PC-9 (cell line): ENCODE measurements around the gene C10orf120. TPM values are rescaled to one million over a fixed set of nuclear protein-coding genes. Genes with fewer than 3 reads are reported as not detected.

ENCODE experiments used
- BruUV-seq: library from RNA; stranded (reverse); fragments of 400-500 nt; replicated peaks from 2 replicates; lab custom pipeline; 2021; lab: Mats Ljungman, UMichigan
- CTCF ChIA-PET: fragments of 300-600 bp; sonication (Branson Sonifier 250); formaldehyde crosslinking; loops from one replicate; lab custom pipeline; 2022; ENCODE audit warnings: antibody characterized with exemption; lab: Charles Lee
- POLR2A ChIA-PET: fragments of 300-600 bp; sonication (Branson Sonifier 250); formaldehyde crosslinking; loops from one replicate; lab custom pipeline; 2022; ENCODE audit warnings: antibody characterized with exemption; ENCODE audit not compliant: unreplicated experiment; lab: Charles Lee
- DNase-seq, 2 experiments: peaks; one replicate each; pipeline versions ENCODE4 v3.0.0 to v3.0.0-alpha.2; 2015 to 2022; ENCODE audit warnings: mixed read lengths in 1 of 2
- H2AFZ ChIP-seq: fragments of 200-600 bp; sonication (generic); 2 replicates; pipeline ENCODE4 v1.8.1; 2017; ENCODE audit warnings: antibody characterized with exemption
- H3F3A ChIP-seq: fragments of 200-600 bp; sonication (generic); 2 replicates; pipeline ENCODE4 v1.8.1; 2017; ENCODE audit warnings: antibody characterized with exemption, mild to moderate bottlenecking, low read depth; ENCODE audit not compliant: insufficient read depth
- H3K27ac ChIP-seq: fragments of 200-600 bp; sonication (generic); 2 replicates; pipeline ENCODE4 v1.6.1; 2016; ENCODE audit warnings: mixed run types
- H3K27me3 ChIP-seq: fragments of 200-600 bp; sonication (generic); 2 replicates; pipeline ENCODE4 v1.6.1; 2016; ENCODE audit warnings: low read depth, mixed run types; ENCODE audit not compliant: insufficient read depth
- H3K36me3 ChIP-seq: fragments of 200-600 bp; sonication (generic); 2 replicates; pipeline ENCODE4 v1.6.1; 2016; ENCODE audit warnings: low read depth, mixed run types
- H3K4me1 ChIP-seq: fragments of 200-600 bp; sonication (generic); replicated peaks from 2 replicates; pipeline ENCODE4 v1.6.1; 2016; ENCODE audit warnings: mixed run types; ENCODE audit not compliant: insufficient read depth
- H3K4me2 ChIP-seq: fragments of 200-600 bp; sonication (generic); 2 replicates; pipeline ENCODE4 v1.6.1; 2017; ENCODE audit warnings: mixed run types
- H3K4me3 ChIP-seq: fragments of 200-600 bp; sonication (generic); 2 replicates; pipeline ENCODE4 v1.6.1; 2016; ENCODE audit warnings: mixed run types
- H3K79me2 ChIP-seq: fragments of 200-600 bp; sonication (generic); 2 replicates; pipeline ENCODE4 v1.6.1; 2017; ENCODE audit warnings: low read depth, mixed run types
- H3K9me2 ChIP-seq: fragments of 200-600 bp; sonication (generic); 2 replicates; pipeline ENCODE4 v1.8.1; 2017; ENCODE audit warnings: mild to moderate bottlenecking; ENCODE audit not compliant: insufficient read depth
- H3K9me3 ChIP-seq: fragments of 200-600 bp; sonication (generic); 2 replicates; pipeline ENCODE4 v1.8.1; 2016; ENCODE audit warnings: low read depth; ENCODE audit not compliant: insufficient read depth
- H4K20me1 ChIP-seq: fragments of 200-600 bp; sonication (generic); 2 replicates; pipeline ENCODE4 v1.8.1; 2017; ENCODE audit not compliant: insufficient read depth
- EZH2 ChIP-seq: fragments of 200-600 bp; sonication (generic); IDR thresholded peaks from 2 replicates; pipeline ENCODE4 v1.8.0; 2017; ENCODE audit warnings: antibody characterized with exemption, low read depth
- intact Hi-C: fragments of 100-400 bp; cut with micrococcal nuclease; formaldehyde crosslinking; loops from one replicate; pipeline ENCODE4 v1.10.0; 2022; ENCODE audit not compliant: unreplicated experiment
- total RNA-seq: library from RNA; stranded (reverse); gene quantifications from 2 replicates; pipeline ENCODE4 v1.2.3, GENCODE V29; 2021
- TF ChIP-seq, protein P1 (sequence below): fragments of 200-600 bp; sonication (generic); conservative IDR thresholded peaks from 2 replicates; pipeline ENCODE4 v1.6.1; 2017; ENCODE audit warnings: mixed run types, antibody characterized with exemption, mild to moderate bottlenecking, moderate library complexity

The C10orf120 gene
- total RNA-seq, 1 experiment from 2014 or later, result not detected

DNA sequence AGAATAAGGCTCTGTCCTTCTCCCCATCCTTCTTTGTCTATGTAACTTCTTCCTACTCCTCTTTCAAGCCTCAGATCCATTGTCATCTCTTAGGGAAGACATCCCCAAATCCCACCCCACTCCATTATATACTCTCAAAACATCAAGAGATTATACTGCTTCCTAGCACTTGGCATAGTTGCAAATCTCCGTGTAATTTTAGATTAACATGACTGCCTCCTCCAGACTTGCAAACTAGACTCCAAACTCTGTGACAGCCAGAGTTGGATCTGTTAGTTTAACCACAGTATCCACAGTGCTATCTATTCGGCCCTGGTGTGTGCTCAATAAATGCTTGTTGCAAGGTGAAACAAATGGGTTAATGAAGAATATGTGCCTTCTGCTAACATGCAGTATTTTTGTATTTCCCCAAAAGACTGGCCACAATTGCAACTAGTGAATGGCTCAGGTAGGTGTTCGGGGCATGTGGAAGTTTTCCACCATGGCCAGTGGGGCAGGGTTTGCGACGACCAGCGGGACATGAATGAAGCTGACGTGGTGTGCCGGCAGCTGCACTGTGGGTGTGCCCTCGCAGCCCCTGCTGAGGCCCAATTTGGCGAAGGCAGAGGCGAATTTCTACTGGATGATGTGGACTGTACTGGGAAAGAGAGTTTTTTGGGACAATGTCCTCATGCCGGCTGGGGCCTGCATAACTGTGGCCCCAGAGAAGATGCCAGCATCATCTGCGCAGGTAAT, 34.5 kb upstream of the C10orf120 start:
- H4K20me1 ChIP-seq, result no peaks in the 10 kb centered on the region
- TF ChIP-seq, protein P1, sequence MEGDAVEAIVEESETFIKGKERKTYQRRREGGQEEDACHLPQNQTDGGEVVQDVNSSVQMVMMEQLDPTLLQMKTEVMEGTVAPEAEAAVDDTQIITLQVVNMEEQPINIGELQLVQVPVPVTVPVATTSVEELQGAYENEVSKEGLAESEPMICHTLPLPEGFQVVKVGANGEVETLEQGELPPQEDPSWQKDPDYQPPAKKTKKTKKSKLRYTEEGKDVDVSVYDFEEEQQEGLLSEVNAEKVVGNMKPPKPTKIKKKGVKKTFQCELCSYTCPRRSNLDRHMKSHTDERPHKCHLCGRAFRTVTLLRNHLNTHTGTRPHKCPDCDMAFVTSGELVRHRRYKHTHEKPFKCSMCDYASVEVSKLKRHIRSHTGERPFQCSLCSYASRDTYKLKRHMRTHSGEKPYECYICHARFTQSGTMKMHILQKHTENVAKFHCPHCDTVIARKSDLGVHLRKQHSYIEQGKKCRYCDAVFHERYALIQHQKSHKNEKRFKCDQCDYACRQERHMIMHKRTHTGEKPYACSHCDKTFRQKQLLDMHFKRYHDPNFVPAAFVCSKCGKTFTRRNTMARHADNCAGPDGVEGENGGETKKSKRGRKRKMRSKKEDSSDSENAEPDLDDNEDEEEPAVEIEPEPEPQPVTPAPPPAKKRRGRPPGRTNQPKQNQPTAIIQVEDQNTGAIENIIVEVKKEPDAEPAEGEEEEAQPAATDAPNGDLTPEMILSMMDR, result no peak
- TF ChIP-seq EZH2, result no peak
- no peaks in the 10 kb centered on the region for H3K79me2 ChIP-seq
- no peaks in the 10 kb centered on the region for H3K4me1 ChIP-seq
- no peak for DNase-seq
- no peaks in the 10 kb centered on the region for H3K9me3 ChIP-seq
- peaks cover 29% of the 10 kb centered on the region for H3K27me3 ChIP-seq
- H3F3A ChIP-seq, result no peaks in the 10 kb centered on the region
- no peaks in the 10 kb centered on the region for H3K36me3 ChIP-seq
- no peaks in the 10 kb centered on the region for H3K9me2 ChIP-seq
- no peak overlapping the region for H3K4me3 ChIP-seq
- H3K27ac ChIP-seq, result no peak overlapping the region
- intact Hi-C loops, result no loop called here
- POLR2A ChIA-PET, result no interaction called here
- H3K4me2 ChIP-seq, result no peak overlapping the region
- BruUV-seq, result no TSS peak
- CTCF ChIA-PET, result no interaction called here
- no peak overlapping the region for H2AFZ ChIP-seq

DNA sequence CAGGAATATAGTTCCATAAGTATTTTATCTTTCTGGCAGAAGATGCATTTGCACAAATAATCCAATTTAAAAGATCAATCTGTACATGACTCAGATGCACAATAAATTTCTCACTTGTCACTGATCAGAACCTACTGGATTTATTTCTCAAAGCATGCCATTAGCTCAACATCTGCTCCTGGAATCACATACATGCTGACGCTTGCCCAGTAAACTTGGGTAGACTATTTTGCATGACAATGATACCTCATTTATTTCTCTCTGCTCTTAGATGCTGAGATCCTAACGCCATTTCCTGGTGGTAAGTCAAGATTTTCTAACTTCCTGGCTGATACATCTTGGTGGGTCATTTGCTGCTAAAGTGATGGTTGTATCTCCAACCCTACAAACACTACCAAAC, 33.8 kb upstream of the C10orf120 start:
- no peaks in the 10 kb centered on the region for H3K4me1 ChIP-seq
- H3K9me2 ChIP-seq, result no peaks in the 10 kb centered on the region
- ChIA-PET CTCF (no interaction called here), POLR2A (no interaction called here)
- H3F3A ChIP-seq, result no peaks in the 10 kb centered on the region
- DNase-seq, result no peak
- H3K79me2 ChIP-seq, result no peaks in the 10 kb centered on the region
- no peak overlapping the region for H3K27ac ChIP-seq
- no peaks in the 10 kb centered on the region for H4K20me1 ChIP-seq
- no peak overlapping the region for H3K4me3 ChIP-seq
- TF ChIP-seq EZH2, result no peak
- TF ChIP-seq, protein P1, result no peak
- no peaks in the 10 kb centered on the region for H3K9me3 ChIP-seq
- no peak overlapping the region for H2AFZ ChIP-seq
- BruUV-seq, result no TSS peak
- no peaks in the 10 kb centered on the region for H3K36me3 ChIP-seq
- no peak overlapping the region for H3K4me2 ChIP-seq
- H3K27me3 ChIP-seq, result peaks cover 36% of the 10 kb centered on the region
- intact Hi-C loops, result no loop called here

DNA sequence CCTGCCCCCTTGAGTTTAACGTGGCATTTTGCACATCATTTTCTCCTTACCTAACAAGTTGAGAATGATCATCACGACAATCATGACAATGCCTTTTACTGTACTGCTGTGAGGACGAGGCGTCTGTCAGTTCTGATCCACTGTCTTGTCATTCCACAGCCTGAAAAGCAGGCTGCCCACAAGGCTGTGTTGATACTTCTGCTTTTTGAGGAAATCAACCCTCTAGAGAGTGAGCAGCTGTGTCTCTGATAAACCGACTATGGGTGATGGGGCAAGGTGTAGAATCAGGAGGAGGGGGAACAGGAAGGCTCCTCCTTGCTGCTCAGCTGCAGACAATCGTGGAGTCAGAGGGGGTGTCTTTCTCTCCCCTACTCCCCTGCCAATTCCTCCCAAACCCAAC, 30.6 kb upstream of the C10orf120 start:
- ChIA-PET CTCF (no interaction called here), POLR2A (no interaction called here)
- no peak for TF ChIP-seq EZH2
- TF ChIP-seq, protein P1, result no peak
- Histone ChIP-seq H3K36me3 (no peaks in the 10 kb centered on the region), H2AFZ (no peak overlapping the region), H3K4me2 (no peak overlapping the region), H3K27me3 (peaks cover 40% of the 10 kb centered on the region), H3F3A (no peaks in the 10 kb centered on the region), H3K4me3 (no peak overlapping the region), H3K79me2 (no peaks in the 10 kb centered on the region), H3K9me2 (no peaks in the 10 kb centered on the region), H3K27ac (no peak overlapping the region), H3K4me1 (no peaks in the 10 kb centered on the region), H3K9me3 (no peaks in the 10 kb centered on the region), H4K20me1 (no peaks in the 10 kb centered on the region)
- intact Hi-C loops, result no loop called here
- no TSS peak for BruUV-seq
- no peak for DNase-seq
